Loucy (cell line): ENCODE data around the gene SUFU.

Source experiments
- EZH2phosphoT487 ChIP-seq: fragments of 200-600 bp; IDR thresholded peaks from 2 replicates; pipeline ENCODE4 v1.6.1; 2018; ENCODE audit warnings: antibody characterized with exemption, mild to moderate bottlenecking, moderate library complexity, borderline replicate concordance
- TF ChIP-seq, protein P1 (sequence below): fragments of 200-600 bp; sonication (generic); conservative IDR thresholded peaks from 2 replicates; pipeline ENCODE4 v1.5.1; 2014; ENCODE audit warnings: mild to moderate bottlenecking, antibody characterized with exemption, low read length

DNA sequence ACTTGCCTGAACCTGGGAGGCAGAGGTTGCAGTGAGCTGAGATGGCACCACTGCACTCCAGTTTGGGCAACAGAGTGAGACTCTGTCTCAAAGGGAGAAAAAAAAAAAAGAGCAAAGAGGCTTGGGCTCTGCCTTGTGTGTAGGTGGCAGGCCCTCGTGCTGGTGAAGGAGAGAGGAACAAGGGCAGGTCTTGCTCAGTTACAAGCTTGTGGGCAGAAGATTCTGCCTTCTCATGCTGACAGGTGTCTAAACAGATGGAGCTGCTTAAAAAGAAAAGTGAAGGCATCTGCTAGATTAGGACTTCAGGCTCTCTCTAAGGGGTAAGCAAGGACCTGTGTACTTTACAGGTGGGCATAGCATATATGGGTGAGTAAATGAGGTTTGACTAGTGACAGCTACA is 75.0 kb downstream of the SUFU start:
- TF ChIP-seq, protein P1, sequence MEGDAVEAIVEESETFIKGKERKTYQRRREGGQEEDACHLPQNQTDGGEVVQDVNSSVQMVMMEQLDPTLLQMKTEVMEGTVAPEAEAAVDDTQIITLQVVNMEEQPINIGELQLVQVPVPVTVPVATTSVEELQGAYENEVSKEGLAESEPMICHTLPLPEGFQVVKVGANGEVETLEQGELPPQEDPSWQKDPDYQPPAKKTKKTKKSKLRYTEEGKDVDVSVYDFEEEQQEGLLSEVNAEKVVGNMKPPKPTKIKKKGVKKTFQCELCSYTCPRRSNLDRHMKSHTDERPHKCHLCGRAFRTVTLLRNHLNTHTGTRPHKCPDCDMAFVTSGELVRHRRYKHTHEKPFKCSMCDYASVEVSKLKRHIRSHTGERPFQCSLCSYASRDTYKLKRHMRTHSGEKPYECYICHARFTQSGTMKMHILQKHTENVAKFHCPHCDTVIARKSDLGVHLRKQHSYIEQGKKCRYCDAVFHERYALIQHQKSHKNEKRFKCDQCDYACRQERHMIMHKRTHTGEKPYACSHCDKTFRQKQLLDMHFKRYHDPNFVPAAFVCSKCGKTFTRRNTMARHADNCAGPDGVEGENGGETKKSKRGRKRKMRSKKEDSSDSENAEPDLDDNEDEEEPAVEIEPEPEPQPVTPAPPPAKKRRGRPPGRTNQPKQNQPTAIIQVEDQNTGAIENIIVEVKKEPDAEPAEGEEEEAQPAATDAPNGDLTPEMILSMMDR = no peak
- no peak for TF ChIP-seq EZH2phosphoT487
